Measurements from ENCODE around the gene GUCY2D.
"Not testable (repeated sequence)": the region's sequence is repeated elsewhere in the genome, so short reads cannot be mapped to it uniquely, and the experiment has no call there.

The GUCY2D gene

DNA sequence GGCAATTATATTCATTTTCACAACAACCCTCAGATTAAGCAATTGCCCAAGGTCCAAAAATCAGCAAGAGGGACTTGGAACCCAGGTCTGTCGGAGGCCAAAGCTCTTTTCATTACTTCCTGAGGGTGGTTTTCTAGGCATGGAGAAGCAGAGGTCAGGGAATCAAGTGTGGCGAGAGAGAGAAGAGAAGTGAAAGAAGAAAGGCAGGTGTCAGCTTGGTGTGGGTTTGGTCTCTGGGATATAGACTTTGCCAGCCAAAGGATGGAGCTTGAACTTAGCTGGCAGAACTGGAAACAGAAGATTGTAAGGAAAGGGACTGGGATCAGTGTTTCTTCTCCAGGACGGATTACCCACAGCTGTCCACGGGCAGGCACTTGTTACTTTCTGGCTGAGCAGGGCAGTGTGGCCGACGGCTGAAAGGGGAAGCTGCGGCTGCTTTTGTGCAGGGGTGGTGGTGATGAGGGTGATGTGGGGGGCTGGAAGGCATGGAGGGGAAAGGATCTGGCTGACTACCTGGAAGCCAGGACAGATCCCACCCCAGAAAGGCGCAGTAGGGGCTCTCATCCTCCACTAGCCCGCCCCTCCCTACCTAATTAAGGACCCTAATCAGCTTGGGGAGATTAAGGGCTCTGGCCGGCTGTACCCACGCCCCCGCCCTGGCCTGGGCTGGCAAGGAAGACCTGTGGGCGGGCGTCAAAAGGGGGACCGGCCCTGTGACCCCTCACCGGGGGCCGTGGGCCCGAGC lies at the start of gene GUCY2D:
Gene GUCY2D, plus strand, starts transcription at position 640 of the 745 bp plus-strand sequence. CDS start 433 bp downstream, outside the sequence.
- DNase-seq (ENCODE audit: extremely low read depth, insufficient read length) = no peak
- TF ChIP-seq, protein P1, sequence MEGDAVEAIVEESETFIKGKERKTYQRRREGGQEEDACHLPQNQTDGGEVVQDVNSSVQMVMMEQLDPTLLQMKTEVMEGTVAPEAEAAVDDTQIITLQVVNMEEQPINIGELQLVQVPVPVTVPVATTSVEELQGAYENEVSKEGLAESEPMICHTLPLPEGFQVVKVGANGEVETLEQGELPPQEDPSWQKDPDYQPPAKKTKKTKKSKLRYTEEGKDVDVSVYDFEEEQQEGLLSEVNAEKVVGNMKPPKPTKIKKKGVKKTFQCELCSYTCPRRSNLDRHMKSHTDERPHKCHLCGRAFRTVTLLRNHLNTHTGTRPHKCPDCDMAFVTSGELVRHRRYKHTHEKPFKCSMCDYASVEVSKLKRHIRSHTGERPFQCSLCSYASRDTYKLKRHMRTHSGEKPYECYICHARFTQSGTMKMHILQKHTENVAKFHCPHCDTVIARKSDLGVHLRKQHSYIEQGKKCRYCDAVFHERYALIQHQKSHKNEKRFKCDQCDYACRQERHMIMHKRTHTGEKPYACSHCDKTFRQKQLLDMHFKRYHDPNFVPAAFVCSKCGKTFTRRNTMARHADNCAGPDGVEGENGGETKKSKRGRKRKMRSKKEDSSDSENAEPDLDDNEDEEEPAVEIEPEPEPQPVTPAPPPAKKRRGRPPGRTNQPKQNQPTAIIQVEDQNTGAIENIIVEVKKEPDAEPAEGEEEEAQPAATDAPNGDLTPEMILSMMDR (IDR thresholded peaks at IDR 0.05; ENCODE audit: insufficient read depth, low read length, poor library complexity, severe bottlenecking) = no peak
- H3K27me3 ChIP-seq (replicated peaks; ENCODE audit: control insufficient read depth, insufficient read depth, low read length) = peaks cover 3% of the 10 kb centered on the region
- peak within 1 kb of the TSS; percentile 35 for H3K4me3 ChIP-seq (replicated peaks; ENCODE audit: low read depth, low read length)
- H3K36me3 ChIP-seq (ENCODE audit: control insufficient read depth, insufficient read depth, low read length) = no peaks in the 10 kb centered on the region

DNA sequence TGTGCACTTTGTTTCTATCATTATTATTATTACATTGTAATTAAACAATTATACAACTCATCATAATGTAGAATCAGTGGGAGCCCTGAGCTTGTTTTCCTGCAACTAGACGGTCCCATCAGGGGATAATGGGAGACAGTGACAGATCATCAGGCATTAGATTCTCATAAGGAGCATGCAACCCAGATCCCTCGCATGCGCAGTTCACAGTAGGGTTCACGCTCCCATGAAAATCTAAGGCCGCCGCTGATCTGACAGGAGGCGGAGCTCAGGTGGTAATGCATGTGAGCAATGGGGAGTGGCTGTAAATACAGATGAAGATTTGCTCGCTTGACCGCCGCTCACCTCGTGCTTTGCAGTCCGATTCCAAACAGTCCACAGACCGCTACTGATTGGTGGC lies 49.1 kb upstream of the GUCY2D start:
- DNase-seq (ENCODE audit: extremely low read depth, insufficient read length); H3K36me3 ChIP-seq (ENCODE audit: control insufficient read depth, insufficient read depth, low read length); H3K4me3 ChIP-seq (replicated peaks; ENCODE audit: low read depth, low read length); H3K27me3 ChIP-seq (replicated peaks; ENCODE audit: control insufficient read depth, insufficient read depth, low read length): not testable (repeated sequence)

DNA sequence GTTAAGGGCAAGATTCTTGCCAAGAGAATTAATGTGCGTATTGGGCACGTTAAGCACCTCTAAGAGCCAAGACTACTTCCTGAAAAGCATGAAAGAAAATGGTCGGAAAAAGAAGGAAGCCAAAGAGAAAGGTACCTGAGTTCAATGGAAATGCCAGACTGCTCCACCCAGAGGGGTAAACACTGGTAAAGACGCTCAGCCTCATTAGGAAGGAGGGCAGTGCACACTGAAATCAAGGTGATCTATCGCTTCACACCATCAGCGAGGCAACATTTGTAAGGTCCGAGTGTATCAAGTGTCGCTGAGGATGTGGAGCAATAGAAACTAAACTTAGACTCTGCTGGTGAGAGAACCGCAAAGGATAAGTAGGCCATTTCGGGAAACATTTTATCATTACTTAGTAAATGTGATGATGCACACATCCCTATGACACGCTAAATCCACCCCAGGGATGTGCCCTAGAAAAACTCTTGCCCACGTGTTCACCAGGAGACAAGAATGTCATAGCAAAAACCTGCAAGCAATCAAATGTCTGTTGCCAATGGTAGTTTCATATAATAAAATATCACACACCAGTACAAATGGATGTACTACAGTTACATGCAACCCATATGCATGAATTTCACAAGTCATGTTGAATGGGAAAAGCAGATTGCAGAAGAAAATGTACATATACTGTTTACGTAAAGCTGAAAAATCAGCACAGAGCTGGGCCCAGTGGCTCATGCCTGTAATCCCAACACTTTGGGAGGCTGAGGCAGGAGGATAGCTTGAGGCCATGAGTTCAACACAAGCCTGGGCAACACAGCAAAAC lies 46.8 kb upstream of the GUCY2D start:
- H3K36me3 ChIP-seq (ENCODE audit: control insufficient read depth, insufficient read depth, low read length) = no peaks in the 10 kb centered on the region
- TF ChIP-seq, protein P1 (IDR thresholded peaks at IDR 0.05; ENCODE audit: insufficient read depth, low read length, poor library complexity, severe bottlenecking) = no peak
- H3K27me3 ChIP-seq (replicated peaks; ENCODE audit: control insufficient read depth, insufficient read depth, low read length) = no peaks in the 10 kb centered on the region
- DNase-seq (ENCODE audit: extremely low read depth, insufficient read length) = no peak
- H3K4me3 ChIP-seq (replicated peaks; ENCODE audit: low read depth, low read length) = no peak overlapping the region

DNA sequence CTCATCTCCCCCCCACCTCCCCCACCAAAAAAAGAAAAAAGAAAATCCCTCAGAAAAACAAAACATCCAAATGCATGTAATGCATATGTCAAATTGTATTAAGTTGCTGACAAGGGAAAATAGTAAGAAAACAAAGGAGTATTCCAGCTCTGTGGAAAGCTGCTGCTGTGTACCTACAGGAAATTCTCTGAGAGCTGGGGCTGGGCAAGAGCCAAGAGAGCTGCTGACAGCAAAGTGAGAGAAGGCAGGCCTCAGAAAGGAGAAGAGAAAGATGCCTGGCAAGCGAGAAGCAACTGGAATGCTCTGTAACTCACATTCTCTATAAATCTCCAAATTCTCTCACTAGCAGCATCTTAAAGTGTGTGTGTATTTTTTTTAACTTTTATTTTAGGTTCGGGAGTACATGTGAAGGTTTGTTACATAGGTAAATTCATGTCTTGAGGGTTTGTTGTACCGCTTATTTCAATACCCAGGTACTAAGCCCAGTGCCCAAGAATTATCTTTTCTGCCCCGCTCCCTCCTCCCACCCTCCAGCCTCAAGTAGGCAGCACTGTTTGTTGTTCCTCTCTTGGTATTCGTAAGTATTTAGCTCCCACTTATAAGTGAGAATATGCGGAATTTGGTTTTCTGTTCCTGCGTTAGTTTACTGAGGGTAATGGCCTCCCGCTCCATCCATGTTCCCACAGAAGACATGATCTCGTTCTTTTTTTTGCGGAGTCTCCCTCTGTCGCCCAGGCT lies 46.0 kb upstream of the GUCY2D start:
- TF ChIP-seq, protein P1 (IDR thresholded peaks at IDR 0.05; ENCODE audit: insufficient read depth, low read length, poor library complexity, severe bottlenecking) = no peak
- Histone ChIP-seq H3K36me3 (ENCODE audit: control insufficient read depth, insufficient read depth, low read length) (no peaks in the 10 kb centered on the region), H3K27me3 (replicated peaks; ENCODE audit: control insufficient read depth, insufficient read depth, low read length) (no peaks in the 10 kb centered on the region), H3K4me3 (replicated peaks; ENCODE audit: low read depth, low read length) (no peak overlapping the region)
- DNase-seq (ENCODE audit: extremely low read depth, insufficient read length) = no peak

DNA sequence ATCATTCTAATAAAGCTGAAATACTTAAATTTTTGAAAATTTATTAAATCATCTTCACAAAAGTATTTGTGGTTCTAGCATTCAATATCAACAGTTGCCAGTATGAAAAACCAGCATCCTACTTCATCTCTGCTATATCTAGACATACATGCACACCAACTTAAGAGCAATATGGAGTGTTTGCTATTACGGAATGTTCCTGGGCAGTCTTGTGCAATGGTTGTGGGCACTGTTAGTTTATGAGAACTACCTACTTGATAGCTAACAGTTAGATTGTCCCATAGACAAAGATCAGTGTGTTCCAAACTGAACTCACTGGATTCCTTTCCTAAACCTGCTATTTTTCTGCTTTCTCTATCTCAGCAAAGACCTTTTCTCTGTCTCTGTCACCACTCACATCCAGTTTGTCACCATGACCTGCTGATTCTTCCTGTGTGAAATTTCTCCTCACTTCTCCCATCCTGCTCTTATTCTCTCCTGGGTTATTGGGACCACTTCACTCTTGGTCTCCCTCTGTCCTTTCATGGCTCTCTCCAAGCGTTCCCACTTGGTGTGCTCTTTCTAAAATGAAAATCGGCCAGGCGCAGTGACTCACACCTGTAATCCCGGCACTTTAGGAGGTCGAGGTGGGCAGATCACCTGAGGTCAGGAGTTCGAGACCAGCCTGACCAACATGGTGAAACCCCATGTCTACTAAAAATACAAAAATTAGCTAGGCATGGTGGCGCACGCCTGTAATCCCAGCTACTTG lies 42.7 kb upstream of the GUCY2D start:
- no peak for DNase-seq (ENCODE audit: extremely low read depth, insufficient read length)
- Histone ChIP-seq H3K36me3 (ENCODE audit: control insufficient read depth, insufficient read depth, low read length) (no peaks in the 10 kb centered on the region), H3K27me3 (replicated peaks; ENCODE audit: control insufficient read depth, insufficient read depth, low read length) (no peaks in the 10 kb centered on the region), H3K4me3 (replicated peaks; ENCODE audit: low read depth, low read length) (no peak overlapping the region)
- TF ChIP-seq, protein P1 (IDR thresholded peaks at IDR 0.05; ENCODE audit: insufficient read depth, low read length, poor library complexity, severe bottlenecking) = no peak
